Amniotic epithelial cell (primary cell): Measurements from ENCODE around the gene RNU1-2.
A peak's percentile ranks its signal among the peaks of the same experiment; 100 is the strongest.
"Not testable (repeated sequence)": the region's sequence is repeated elsewhere in the genome, so short reads cannot be mapped to it uniquely, and the experiment has no call there.

ENCODE experiments used
- DNase-seq: peaks from one replicate; pipeline ENCODE4 v3.0.0-alpha.2; 2010; ENCODE audit warnings: low read depth

The RNU1-2 gene

DNA sequence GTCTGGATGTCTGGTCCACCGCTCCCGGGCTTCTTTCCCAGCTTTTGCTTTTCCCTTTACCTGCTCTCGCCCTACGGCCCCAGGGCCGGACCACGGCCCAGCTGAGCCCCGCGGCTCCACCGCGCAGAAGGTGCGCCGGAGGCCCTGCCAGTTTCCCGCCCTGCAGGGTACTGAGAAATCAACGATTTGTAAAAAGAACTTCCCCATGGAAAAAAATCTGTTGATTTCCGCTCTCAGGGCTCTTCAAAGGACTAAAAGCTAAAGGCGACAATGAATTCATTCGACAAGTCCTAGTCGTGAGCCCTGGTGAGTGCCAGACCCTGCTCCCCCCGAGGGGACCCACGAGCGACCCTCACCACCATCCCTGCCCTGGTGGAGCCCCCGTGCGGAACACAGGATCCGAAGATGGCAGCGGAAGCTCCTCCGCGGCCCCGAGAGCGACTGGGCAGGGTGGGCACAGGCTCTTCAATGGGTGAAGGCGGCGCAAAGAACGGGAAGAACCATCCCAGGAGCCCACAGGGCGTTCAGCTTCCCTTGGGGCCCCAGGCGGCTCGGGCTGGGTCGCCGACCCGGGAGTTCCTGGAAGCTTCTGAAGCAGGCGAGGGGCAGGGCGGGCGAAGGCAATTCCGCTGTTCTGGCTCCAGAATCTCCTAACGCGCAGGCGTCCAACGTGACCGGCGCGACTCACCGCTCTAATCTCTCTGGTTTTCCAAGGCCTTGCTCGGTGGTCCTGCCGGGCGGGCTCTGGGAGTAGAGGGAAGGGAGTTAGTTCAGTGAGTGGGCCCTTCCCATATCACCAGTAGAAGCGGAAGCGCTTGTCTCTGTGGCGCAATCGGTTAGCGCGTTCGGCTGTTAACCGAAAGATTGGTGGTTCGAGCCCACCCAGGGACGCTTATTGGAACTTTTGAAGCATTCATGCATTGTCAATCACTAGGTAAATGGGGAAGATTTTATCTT, 6.6 kb upstream of the RNU1-2 start:
- DNase-seq, result peak; percentile 92

DNA sequence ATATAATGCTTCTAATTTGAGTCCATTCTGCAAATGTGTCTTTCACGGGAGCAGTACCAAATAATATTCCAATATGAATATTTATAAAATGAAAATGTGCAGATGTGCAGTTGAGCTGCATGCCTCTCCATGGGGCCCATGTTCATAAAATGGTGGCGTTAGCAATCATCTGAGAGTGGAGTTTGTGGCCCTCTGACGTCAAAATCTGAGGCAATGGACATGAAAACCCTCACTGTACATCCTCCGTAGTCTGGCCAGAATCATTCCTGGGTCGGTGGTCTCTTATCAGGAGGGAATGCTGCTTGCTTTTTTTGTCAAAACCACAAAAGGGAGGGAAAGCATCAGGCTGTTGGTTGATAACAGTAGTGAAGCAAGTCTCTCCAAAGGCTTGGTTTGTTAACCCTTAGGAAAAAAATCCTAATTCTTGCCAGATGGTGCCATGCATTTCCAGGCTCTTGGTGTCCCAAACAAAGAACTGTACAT, 5.2 kb upstream of the RNU1-2 start:
- peak; percentile 86 for DNase-seq

DNA sequence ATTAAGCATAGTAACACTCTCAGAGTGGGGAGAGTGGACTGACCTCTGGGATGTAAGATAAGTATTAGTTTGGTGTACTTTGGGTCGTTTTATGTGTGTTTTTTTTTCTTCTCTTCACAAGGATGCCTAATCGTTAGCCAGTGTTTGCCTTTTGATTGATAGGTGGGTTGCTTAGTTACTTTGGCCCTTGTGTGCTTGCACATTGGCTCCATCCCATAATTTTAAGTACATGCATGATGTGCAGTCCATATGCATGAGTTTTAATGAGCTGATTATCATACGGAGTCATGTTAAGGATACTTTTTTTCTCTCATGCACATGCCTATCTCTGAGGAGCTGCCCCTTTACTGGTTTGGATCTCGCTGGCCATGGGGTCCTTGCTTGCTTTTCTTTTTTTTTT, 4.7 kb upstream of the RNU1-2 start:
- DNase-seq, result not testable (repeated sequence)

- DNase-seq, result not testable (repeated sequence)
These were observed 2.7 kb upstream of the RNU1-2 start for GRCh38 chr1:16892978-16893525.

GRCh38 chr1:16893796-16894195, 2.0 kb upstream of the RNU1-2 start:
- DNase-seq, result not testable (repeated sequence)

- DNase-seq, result not testable (repeated sequence)
These were observed 1.4 kb upstream of the RNU1-2 start for GRCh38 chr1:16894338-16894737.

- not testable (repeated sequence) for DNase-seq
These were observed 565 bp upstream of the RNU1-2 start for GRCh38 chr1:16895233-16895597.

- peak; percentile 48 for DNase-seq
These were observed 706 bp downstream of the RNU1-2 start for GRCh38 chr1:16896316-16897055.

DNA sequence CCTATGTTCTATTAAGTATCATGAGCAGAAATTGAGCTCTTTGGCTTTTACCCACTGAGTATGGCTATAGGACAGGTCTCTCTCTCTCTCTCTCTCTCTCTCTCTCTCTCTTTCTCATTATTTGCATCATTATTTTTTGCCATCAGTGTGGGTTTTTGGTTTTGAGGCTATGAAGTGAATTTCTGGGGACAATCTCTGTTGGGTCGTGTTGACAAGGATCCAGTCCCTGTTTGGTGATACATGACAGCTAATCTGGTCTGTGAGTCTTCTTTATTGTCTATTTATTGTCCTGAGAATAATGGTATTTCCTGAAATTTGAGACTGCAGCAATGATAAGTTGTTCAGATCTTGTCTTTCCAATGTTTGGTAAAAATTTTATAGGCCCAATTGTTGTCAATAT, 1.9 kb downstream of the RNU1-2 start:
- DNase-seq, result not testable (repeated sequence)

DNA sequence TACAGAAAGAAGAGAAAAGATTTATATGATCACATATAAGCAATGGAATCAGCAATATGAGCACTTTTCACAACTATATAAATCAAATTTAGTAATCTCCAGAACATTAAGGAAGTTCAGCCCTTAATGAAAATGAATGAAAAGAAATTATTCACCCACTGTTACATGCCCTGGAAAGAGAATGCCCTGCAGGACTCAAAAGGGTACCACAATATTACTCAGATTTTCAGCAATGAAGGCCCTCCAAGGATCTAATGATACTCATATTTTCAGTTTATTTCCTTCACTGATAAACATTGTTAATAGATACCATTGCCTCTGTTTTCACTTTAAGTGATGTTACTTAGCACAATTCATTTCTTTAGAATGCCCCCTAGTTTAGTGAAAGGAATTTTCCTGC, 2.5 kb downstream of the RNU1-2 start:
- not testable (repeated sequence) for DNase-seq

GRCh38 chr1:16899020-16899419, 3.2 kb downstream of the RNU1-2 start:
- DNase-seq, result not testable (repeated sequence)

DNA sequence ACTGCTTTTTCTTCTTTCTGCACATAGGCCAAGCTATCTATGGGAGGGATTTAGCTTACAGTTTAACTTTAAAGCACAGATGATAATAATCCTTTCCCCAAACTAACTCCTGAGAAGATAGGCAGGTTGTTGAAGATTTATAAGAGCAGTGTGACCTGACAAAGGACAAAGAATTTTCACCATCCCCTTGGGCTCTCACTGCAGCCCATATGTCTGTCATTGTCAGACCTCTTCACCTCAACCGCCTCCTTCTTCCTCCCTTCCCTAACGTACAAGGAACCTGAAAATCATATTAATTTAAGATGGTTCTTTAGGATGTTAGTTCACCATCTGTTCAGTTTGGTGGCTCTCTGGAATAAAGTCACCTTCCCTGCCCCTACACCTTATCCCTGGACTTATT, 5.0 kb downstream of the RNU1-2 start:
- DNase-seq, result no peak

GRCh38 chr1:16901371-16901770, 5.6 kb downstream of the RNU1-2 start:
- DNase-seq, result not testable (repeated sequence)

DNA sequence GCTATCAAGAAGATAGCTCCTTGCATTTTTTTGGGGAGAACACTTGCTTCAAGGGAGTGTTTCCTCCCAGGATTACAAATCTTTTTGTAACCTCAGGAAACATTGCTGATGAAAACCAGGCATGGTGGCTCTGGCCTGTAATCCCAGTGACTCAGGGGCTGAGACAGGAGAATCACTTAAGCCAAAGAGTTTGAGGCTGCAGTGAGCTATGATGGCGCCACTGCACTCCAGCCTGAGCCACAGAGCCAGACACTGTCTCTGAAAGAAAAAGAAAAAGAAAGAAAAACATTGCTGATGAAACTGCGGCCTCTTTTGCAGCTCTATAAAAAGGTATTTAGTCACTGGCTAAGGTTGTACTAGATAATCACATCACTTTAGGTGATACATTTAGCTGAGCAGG, 7.3 kb downstream of the RNU1-2 start:
- peak; percentile 88 for DNase-seq

- DNase-seq, result no peak
These were observed 7.6 kb downstream of the RNU1-2 start for GRCh38 chr1:16903458-16903796.

DNA sequence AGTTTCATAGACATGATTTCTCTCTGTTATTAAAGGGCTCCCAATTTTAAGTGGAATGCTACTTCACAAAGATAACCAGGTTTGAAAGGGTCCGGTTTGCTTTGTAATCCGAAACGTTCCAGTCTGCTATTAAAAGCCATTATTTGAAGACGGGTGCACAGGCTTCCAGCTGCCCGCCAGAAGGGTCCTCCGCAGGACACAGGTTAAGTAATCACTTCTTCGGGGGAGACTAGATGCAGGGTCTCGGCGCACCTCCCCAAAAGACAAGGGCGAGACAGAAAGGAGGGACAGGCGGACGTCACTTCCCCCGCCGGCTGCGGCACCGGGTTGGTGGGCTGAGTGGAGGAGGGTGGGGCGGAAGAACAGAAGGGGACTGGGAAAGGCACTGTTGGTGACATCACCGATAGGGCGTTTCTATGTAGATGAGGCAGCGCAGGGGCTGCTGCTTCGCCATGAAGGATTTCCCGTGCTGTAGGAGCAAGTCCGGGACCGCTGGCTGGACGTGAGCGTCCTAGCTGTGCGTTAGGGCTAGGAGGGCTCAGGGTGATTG, 8.9 kb downstream of the RNU1-2 start:
- peak; percentile 98 for DNase-seq

GRCh38 chr1:16905110-16905867, 9.5 kb downstream of the RNU1-2 start:
- DNase-seq, result peak; percentile 96

DNA sequence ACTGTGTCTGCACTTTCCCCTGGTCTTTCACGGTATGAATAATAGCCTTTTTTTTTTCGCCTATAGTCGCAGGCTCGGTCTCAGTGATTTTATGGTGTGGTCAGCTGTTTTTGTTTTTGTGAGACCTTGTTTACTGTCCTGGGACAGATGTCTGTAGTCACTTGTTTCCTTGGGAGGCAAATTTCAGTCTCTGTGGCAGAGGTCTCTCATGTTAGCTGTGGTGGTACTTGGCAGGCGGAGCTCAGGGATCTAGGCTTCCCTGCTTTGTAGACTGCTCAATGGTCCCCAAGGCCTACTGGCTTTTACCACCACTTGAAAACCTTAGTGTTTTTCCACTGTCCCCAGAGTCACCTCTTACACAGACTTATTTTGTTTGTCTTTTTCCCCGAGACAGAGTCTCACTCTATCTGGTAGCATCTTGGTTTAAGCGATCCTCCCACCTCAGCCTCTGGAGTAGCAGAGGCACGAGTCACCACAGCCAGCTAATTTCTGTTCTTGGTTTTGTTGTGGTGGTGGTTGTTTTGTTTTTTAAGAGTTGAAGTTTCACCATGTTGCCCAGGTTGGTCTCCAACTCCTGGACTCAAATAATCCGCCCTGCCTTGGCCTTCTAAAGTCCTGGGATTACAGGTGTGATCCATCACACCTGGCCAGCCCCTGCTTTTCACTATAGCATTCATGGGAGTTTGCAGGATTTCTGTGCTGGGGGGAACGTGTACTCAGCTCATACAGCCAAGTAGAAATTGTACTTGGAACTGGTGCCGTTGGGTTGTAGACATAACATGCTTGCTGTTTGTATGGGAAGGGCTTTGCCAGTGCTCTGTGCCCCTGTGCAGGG, 10.3 kb downstream of the RNU1-2 start:
- DNase-seq, result peak; percentile 46

DNA sequence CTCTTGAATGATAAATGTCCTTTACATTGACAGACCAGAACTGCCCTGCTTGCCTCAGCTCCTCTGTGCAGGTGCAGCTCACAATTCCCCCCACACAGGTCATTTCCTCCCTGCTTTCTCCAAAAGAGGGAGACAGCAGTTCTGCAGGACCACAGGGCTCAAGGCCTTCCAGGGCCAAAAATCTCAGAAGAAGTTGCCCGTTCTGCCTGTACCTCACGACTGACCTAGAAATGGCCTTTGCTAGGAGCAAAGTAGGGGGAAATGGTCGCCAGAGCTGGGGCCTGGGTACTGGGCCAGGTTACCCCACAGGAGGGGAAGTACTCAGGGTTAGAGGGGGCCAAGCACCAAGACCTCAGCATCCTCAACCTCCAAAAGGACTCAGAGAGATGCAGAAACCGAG, 11.1 kb downstream of the RNU1-2 start:
- DNase-seq, result no peak

DNA sequence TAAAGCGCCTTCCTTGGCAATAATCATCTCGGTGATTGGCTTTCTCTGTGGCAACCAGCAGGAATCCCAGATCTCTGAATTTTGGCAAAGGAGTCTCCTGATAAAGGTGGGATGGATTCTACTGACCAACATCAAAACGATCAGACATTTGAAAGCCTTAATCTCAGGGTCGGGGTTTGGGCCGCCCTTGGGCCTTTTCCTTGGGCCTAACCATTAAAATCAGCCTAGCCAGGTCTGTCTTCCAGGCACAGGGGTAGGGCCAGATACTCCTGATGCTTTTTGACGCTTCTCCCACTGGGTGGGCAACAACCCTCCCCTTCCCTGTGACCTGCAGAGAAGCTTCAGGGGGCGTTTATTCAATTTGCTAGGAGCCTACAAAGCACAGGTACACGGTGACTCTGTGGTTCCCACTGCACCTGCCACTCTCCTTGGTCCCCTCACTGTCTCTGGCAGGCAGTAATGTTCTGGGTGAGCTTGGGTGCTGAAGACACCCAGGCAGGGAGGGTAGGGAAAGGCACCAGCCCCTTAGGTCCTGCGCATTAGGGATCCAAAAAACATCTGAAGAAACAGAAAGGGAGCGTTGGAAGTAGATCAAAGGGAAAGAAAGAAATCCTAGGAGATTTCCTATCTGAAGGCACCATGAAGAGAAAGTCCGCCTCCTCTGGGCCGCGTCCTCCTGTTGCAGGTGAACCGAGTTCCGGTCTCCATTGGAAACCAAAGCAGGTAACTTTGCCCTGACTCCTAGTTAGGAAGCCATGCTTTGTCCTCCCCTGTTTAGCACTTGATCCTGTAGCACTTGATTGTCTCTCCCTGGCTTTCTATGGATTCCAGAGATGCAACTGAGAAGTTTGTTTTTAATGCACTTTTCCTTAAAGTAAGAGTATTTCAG, 12.3 kb downstream of the RNU1-2 start:
- no peak for DNase-seq
